HG03432 (cell line): ENCODE results near the gene CENPT.

ENCODE experiments used
- ATAC-seq: cut with Tn5 transposase; IDR thresholded peaks from one replicate; pipeline ENCODE4 v1.9.1; 2021; ENCODE audit warnings: mild to moderate bottlenecking, moderate library complexity; ENCODE audit not compliant: unreplicated experiment

The CENPT gene

GRCh38 chr16:67820608-67821259 lies 26.8 kb downstream of the CENPT start:
- ATAC-seq = no peak

GRCh38 chr16:67814567-67814966 lies 32.9 kb downstream of the CENPT start:
- ATAC-seq = no peak

- ATAC-seq = no peak
These were observed 35.6 kb downstream of the CENPT start for GRCh38 chr16:67811899-67812298.

- no peak for ATAC-seq
These were observed 40.3 kb downstream of the CENPT start for GRCh38 chr16:67807148-67807682.

GRCh38 chr16:67806428-67807147 lies 40.9 kb downstream of the CENPT start, which contains the start of the genes RANBP10 and TSNAXIP1:
Gene RANBP10, minus strand, starts transcription at chr16:67806560. Its CDS starts 24 bp downstream, at chr16:67806536.
Gene TSNAXIP1, plus strand, starts transcription at chr16:67806889. Its CDS starts 261 bp downstream, at chr16:67807150.
- ATAC-seq = peak; percentile 90

GRCh38 chr16:67805718-67806427 lies 41.6 kb downstream of the CENPT start:
- ATAC-seq = no peak

- no peak for ATAC-seq
These were observed 42.5 kb downstream of the CENPT start for GRCh38 chr16:67804853-67805542.

GRCh38 chr16:67803894-67804293 lies 43.6 kb downstream of the CENPT start:
- ATAC-seq = no peak

GRCh38 chr16:67801883-67802282 lies 45.6 kb downstream of the CENPT start:
- no peak for ATAC-seq

GRCh38 chr16:67801241-67801640 lies 46.3 kb downstream of the CENPT start:
- no peak for ATAC-seq

GRCh38 chr16:67800338-67800926 lies 47.1 kb downstream of the CENPT start:
- ATAC-seq = no peak

- ATAC-seq = no peak
These were observed 51.3 kb downstream of the CENPT start for GRCh38 chr16:67796099-67796718.

GRCh38 chr16:67790071-67790470 lies 57.4 kb downstream of the CENPT start:
- ATAC-seq = no peak

GRCh38 chr16:67786491-67786890 lies 61.0 kb downstream of the CENPT start:
- ATAC-seq = no peak

- ATAC-seq = no peak
These were observed 64.2 kb downstream of the CENPT start for GRCh38 chr16:67783353-67783725.

- no peak for ATAC-seq
These were observed 64.7 kb downstream of the CENPT start for GRCh38 chr16:67782567-67783352.

GRCh38 chr16:67781565-67781921 lies 66.0 kb downstream of the CENPT start:
- no peak for ATAC-seq

GRCh38 chr16:67780847-67781564 lies 66.5 kb downstream of the CENPT start:
- ATAC-seq = no peak
